Activated naive CD4-positive, alpha-beta T cell treated with anti-CD3 and anti-CD28 coated beads for 36 hours (primary cell): ENCODE data around the gene ARL6IP1. TPM values are rescaled to one million over a fixed set of nuclear protein-coding genes. Genes with fewer than 3 reads are reported as not detected.

Experiments
- CTCF ChIA-PET: fragments of 350-600 bp; sonication (Branson Sonifier 250); formaldehyde crosslinking; loops from one replicate; lab custom pipeline; 2021; ENCODE audit warnings: antibody characterized with exemption; lab: Charles Lee
- DNase-seq: peaks from one replicate; pipeline ENCODE4 v3.0.0-alpha.2; 2020
- H3K27ac Mint-ChIP-seq: one replicate; pipeline ENCODE4 v1.8.0; 2021; ENCODE audit warnings: mild to moderate bottlenecking, mixed read lengths
- H3K27me3 Mint-ChIP-seq: one replicate; pipeline ENCODE4 v1.8.0; 2021; ENCODE audit warnings: low read depth, mixed read lengths
- H3K36me3 Mint-ChIP-seq: one replicate; pipeline ENCODE4 v1.8.0; 2021; ENCODE audit warnings: low read depth, mixed read lengths
- H3K4me1 Mint-ChIP-seq: one replicate; pipeline ENCODE4 v1.8.0; 2021; ENCODE audit warnings: low read depth, mixed read lengths
- H3K4me3 Mint-ChIP-seq: one replicate; pipeline ENCODE4 v1.8.0; 2021; ENCODE audit warnings: mild to moderate bottlenecking, moderate library complexity, mixed read lengths
- H3K9me3 Mint-ChIP-seq: one replicate; pipeline ENCODE4 v1.8.0; 2021; ENCODE audit warnings: mixed read lengths
- intact Hi-C: fragments of 100-400 bp; cut with micrococcal nuclease; formaldehyde crosslinking; loops from one replicate; pipeline ENCODE4 v1.15.1; 2023
- total RNA-seq, 2 experiments: library from RNA; stranded (reverse); gene quantifications; one replicate each; pipeline ENCODE4 v1.2.3, GENCODE V29; 2021

Gene ARL6IP1
- total RNA-seq, 2 experiments from 2014 or later = 114 to 123 TPM

- intact Hi-C loops = no loop called here
- CTCF ChIA-PET = no interaction called here
- H3K36me3 Mint-ChIP-seq = peaks cover 26% of the 10 kb centered on the region
- H3K4me1 Mint-ChIP-seq = peaks cover 3% of the 10 kb centered on the region
- H3K9me3 Mint-ChIP-seq = no peaks in the 10 kb centered on the region
- no peak overlapping the region for H3K27ac Mint-ChIP-seq
- H3K4me3 Mint-ChIP-seq = no peak overlapping the region
- H3K27me3 Mint-ChIP-seq = no peaks in the 10 kb centered on the region
- DNase-seq = no peak
These were observed 26.5 kb upstream of the ARL6IP1 start for GRCh38 chr16:18827890-18828289.

- intact Hi-C loops = no loop called here
- Mint-ChIP-seq H3K27me3 (no peaks in the 10 kb centered on the region), H3K27ac (no peak overlapping the region), H3K4me1 (peaks cover 12% of the 10 kb centered on the region), H3K36me3 (peaks cover 40% of the 10 kb centered on the region), H3K4me3 (no peak overlapping the region), H3K9me3 (no peaks in the 10 kb centered on the region)
- DNase-seq = no peak
- CTCF ChIA-PET = interaction anchor here (2.1 to 2.4 kb wide), 2 partner anchors 15 kb away, joined by 11 read pairs; partner anchors contain the start of gene ARL6IP1
These were observed 14.9 kb upstream of the ARL6IP1 start for GRCh38 chr16:18816286-18816685.

GRCh38 chr16:18811925-18812324 lies 10.6 kb upstream of the ARL6IP1 start:
- Mint-ChIP-seq H3K27ac (no peak overlapping the region), H3K4me3 (no peak overlapping the region), H3K4me1 (no peaks in the 10 kb centered on the region), H3K9me3 (no peaks in the 10 kb centered on the region), H3K27me3 (no peaks in the 10 kb centered on the region), H3K36me3 (peaks cover 46% of the 10 kb centered on the region)
- CTCF ChIA-PET = no interaction called here
- intact Hi-C loops = no loop called here
- DNase-seq = no peak

- H3K36me3 Mint-ChIP-seq = peaks cover 39% of the 10 kb centered on the region
- no peak overlapping the region for H3K4me3 Mint-ChIP-seq
- no peaks in the 10 kb centered on the region for H3K9me3 Mint-ChIP-seq
- peaks cover 11% of the 10 kb centered on the region for H3K4me1 Mint-ChIP-seq
- H3K27me3 Mint-ChIP-seq = no peaks in the 10 kb centered on the region
- CTCF ChIA-PET = no interaction called here
- intact Hi-C loops = loop anchor here (5.0 kb wide), 1 partner anchor 73 kb away; no protein-coding TSS in a partner anchor
- H3K27ac Mint-ChIP-seq = no peak overlapping the region
- DNase-seq = no peak
These were observed 7.8 kb upstream of the ARL6IP1 start for GRCh38 chr16:18809165-18809564.

- intact Hi-C loops = loop anchor here (5.0 kb wide), 1 partner anchor 77 kb away; no protein-coding TSS in a partner anchor
- CTCF ChIA-PET = interaction anchor here (1.0 kb wide), 1 partner anchor 164 kb away, joined by 6 read pairs; no protein-coding TSS in a partner anchor
- H3K27me3 Mint-ChIP-seq = no peaks in the 10 kb centered on the region
These were observed 4.0 kb upstream of the ARL6IP1 start for GRCh38 chr16:18805257-18805773.

GRCh38 chr16:18804540-18804939 lies 3.2 kb upstream of the ARL6IP1 start:
- Mint-ChIP-seq H3K27ac (peak overlapping the region; percentile 88), H3K9me3 (no peaks in the 10 kb centered on the region), H3K4me3 (no peak overlapping the region), H3K4me1 (peaks cover 40% of the 10 kb centered on the region), H3K36me3 (peaks cover 31% of the 10 kb centered on the region), H3K27me3 (no peaks in the 10 kb centered on the region)
- no peak for DNase-seq
- intact Hi-C loops = no loop called here
- CTCF ChIA-PET = interaction anchor here (1.9 kb wide), 1 partner anchor 16 kb away, joined by 5 read pairs; no protein-coding TSS in a partner anchor

More at GRCh38 chr16:18805257-18805773, 4.0 kb upstream of the ARL6IP1 start:
- peaks cover 34% of the 10 kb centered on the region for H3K36me3 Mint-ChIP-seq
- peaks cover 32% of the 10 kb centered on the region for H3K4me1 Mint-ChIP-seq
- no peak overlapping the region for H3K4me3 Mint-ChIP-seq
- DNase-seq = no peak
- H3K9me3 Mint-ChIP-seq = no peaks in the 10 kb centered on the region
- peak overlapping the region; percentile 88 for H3K27ac Mint-ChIP-seq

GRCh38 chr16:18803569-18804462 lies 2.5 kb upstream of the ARL6IP1 start:
- no peaks in the 10 kb centered on the region for H3K27me3 Mint-ChIP-seq
- H3K36me3 Mint-ChIP-seq = peaks cover 25% of the 10 kb centered on the region
- H3K4me3 Mint-ChIP-seq = no peak overlapping the region
- peak overlapping the region; percentile 88 for H3K27ac Mint-ChIP-seq
- peaks cover 46% of the 10 kb centered on the region for H3K4me1 Mint-ChIP-seq
- no peak for DNase-seq
- no peaks in the 10 kb centered on the region for H3K9me3 Mint-ChIP-seq
- intact Hi-C loops = no loop called here
- CTCF ChIA-PET = interaction anchor here (0.6 to 2.4 kb wide), 4 partner anchors 17 to 719 kb away, joined by 3 to 6 read pairs (median 4); no protein-coding TSS in a partner anchor

GRCh38 chr16:18802767-18803343 lies 1.5 kb upstream of the ARL6IP1 start:
- DNase-seq = no peak
- Mint-ChIP-seq H3K4me3 (peak overlapping the region; percentile 87), H3K36me3 (peaks cover 18% of the 10 kb centered on the region), H3K27me3 (no peaks in the 10 kb centered on the region), H3K4me1 (peaks cover 49% of the 10 kb centered on the region), H3K27ac (peak overlapping the region; percentile 98), H3K9me3 (no peaks in the 10 kb centered on the region)
- intact Hi-C loops = no loop called here
- CTCF ChIA-PET = interaction anchor here (0.6 to 4.2 kb wide), 7 partner anchors 11 to 720 kb away, joined by 3 to 19 read pairs (median 6); partner anchors contain the start of gene RPS15A

- CTCF ChIA-PET = interaction anchor here (1.1 to 4.2 kb wide), 6 partner anchors 9 to 45 kb away, joined by 3 to 19 read pairs (median 11); partner anchors contain the start of gene RPS15A
- Mint-ChIP-seq H3K27me3 (no peaks in the 10 kb centered on the region), H3K4me3 (peak overlapping the region; percentile 87), H3K4me1 (peaks cover 51% of the 10 kb centered on the region), H3K9me3 (no peaks in the 10 kb centered on the region), H3K27ac (peak overlapping the region; percentile 98), H3K36me3 (peaks cover 20% of the 10 kb centered on the region)
- DNase-seq = no peak
- intact Hi-C loops = loop anchor here (1.0 to 2.0 kb wide), 5 partner anchors 10 to 722 kb away; partner anchors contain the start of genes CCP110, COQ7, GDE1 and RPS15A
These were observed 589 bp downstream of the ARL6IP1 start for GRCh38 chr16:18800775-18801144.

GRCh38 chr16:18800293-18800692 lies 1.1 kb downstream of the ARL6IP1 start:
- Mint-ChIP-seq H3K27me3 (no peaks in the 10 kb centered on the region), H3K9me3 (no peaks in the 10 kb centered on the region), H3K27ac (peak overlapping the region; percentile 98), H3K4me1 (peaks cover 48% of the 10 kb centered on the region), H3K36me3 (peaks cover 24% of the 10 kb centered on the region), H3K4me3 (peak overlapping the region; percentile 87)
- no peak for DNase-seq
- CTCF ChIA-PET = interaction anchor here (1.1 to 4.2 kb wide), 3 partner anchors 8 to 15 kb away, joined by 3 to 17 read pairs (median 11); partner anchors contain the start of gene RPS15A
- intact Hi-C loops = loop anchor here (2.0 kb wide), 1 partner anchor 723 kb away; the partner anchor contains the start of genes CCP110 and GDE1

- intact Hi-C loops = no loop called here
- Mint-ChIP-seq H3K9me3 (no peaks in the 10 kb centered on the region), H3K27me3 (no peaks in the 10 kb centered on the region), H3K27ac (no peak overlapping the region), H3K4me3 (peak overlapping the region; percentile 87), H3K36me3 (peaks cover 26% of the 10 kb centered on the region), H3K4me1 (peaks cover 44% of the 10 kb centered on the region)
- DNase-seq = no peak
- CTCF ChIA-PET = interaction anchor here (0.8 to 4.2 kb wide), 2 partner anchors 8 to 9 kb away, joined by 4 to 17 read pairs; partner anchors contain the start of gene RPS15A
These were observed 1.8 kb downstream of the ARL6IP1 start for GRCh38 chr16:18799500-18799899.

- peaks cover 28% of the 10 kb centered on the region for H3K4me1 Mint-ChIP-seq
- peaks cover 37% of the 10 kb centered on the region for H3K36me3 Mint-ChIP-seq
- CTCF ChIA-PET = no interaction called here
- H3K9me3 Mint-ChIP-seq = no peaks in the 10 kb centered on the region
- H3K27me3 Mint-ChIP-seq = no peaks in the 10 kb centered on the region
- intact Hi-C loops = no loop called here
- no peak for DNase-seq
- no peak overlapping the region for H3K4me3 Mint-ChIP-seq
- H3K27ac Mint-ChIP-seq = no peak overlapping the region
These were observed 3.6 kb downstream of the ARL6IP1 start for GRCh38 chr16:18797746-18798145.
